PC-3 (cell line): ENCODE data around the gene CIZ1.

Experiments used
- CTCF ChIP-seq: fragments of 300-600 bp; sonication (generic); conservative IDR thresholded peaks from 2 replicates; pipeline ENCODE4 v1.5.1; 2017; ENCODE audit warnings: antibody characterized with exemption, low read depth, mild to moderate bottlenecking, low read length
- EZH2 ChIP-seq: fragments of 300-600 bp; sonication (generic); IDR thresholded peaks from one replicate; pipeline ENCODE4 v1.6.1; 2017; ENCODE audit warnings: antibody characterized with exemption, mild to moderate bottlenecking, low read length; ENCODE audit not compliant: unreplicated experiment
- EZH2phosphoT487 ChIP-seq: fragments of 300-600 bp; sonication (generic); IDR thresholded peaks from 2 replicates; pipeline ENCODE4 v1.6.1; 2018; ENCODE audit warnings: mild to moderate bottlenecking, antibody characterized with exemption, low read length, borderline replicate concordance

GRCh38 chr9:128146591-128147120 lies 44.7 kb downstream of the CIZ1 start:
- no peak for TF ChIP-seq CTCF
- no peak for TF ChIP-seq EZH2phosphoT487
- TF ChIP-seq EZH2, result no peak
